Activated naive CD4-positive, alpha-beta T cell treated with anti-CD3 and anti-CD28 coated beads, Interleukin-2, amount 50 U/mL, for 24 hours (primary cell): ENCODE data around the gene CDIPT.
"Not testable (repeated sequence)": the region's sequence is repeated elsewhere in the genome, so short reads cannot be mapped to it uniquely, and the experiment has no call there.

Source experiments
- H3K27ac Mint-ChIP-seq: one replicate; pipeline ENCODE4 v1.8.0; 2021; ENCODE audit warnings: mild to moderate bottlenecking, mixed read lengths
- H3K27me3 Mint-ChIP-seq: one replicate; pipeline ENCODE4 v1.8.0; 2021; ENCODE audit warnings: mixed read lengths
- H3K36me3 Mint-ChIP-seq: one replicate; pipeline ENCODE4 v1.8.0; 2021; ENCODE audit warnings: mixed read lengths
- H3K4me1 Mint-ChIP-seq: one replicate; pipeline ENCODE4 v1.8.0; 2021; ENCODE audit warnings: mixed read lengths
- H3K4me3 Mint-ChIP-seq: one replicate; pipeline ENCODE4 v1.8.0; 2021; ENCODE audit warnings: mild to moderate bottlenecking, mixed read lengths
- H3K9me3 Mint-ChIP-seq: one replicate; pipeline ENCODE4 v1.8.0; 2021; ENCODE audit warnings: mixed read lengths

The CDIPT gene

GRCh38 chr16:29834079-29834478, 28.9 kb downstream of the CDIPT start:
- peak overlapping the region; percentile 43 for H3K27ac Mint-ChIP-seq
- no peak overlapping the region for H3K4me3 Mint-ChIP-seq
- H3K36me3 Mint-ChIP-seq: peaks cover 9% of the 10 kb centered on the region
- H3K4me1 Mint-ChIP-seq: peaks cover 24% of the 10 kb centered on the region
- no peaks in the 10 kb centered on the region for H3K27me3 Mint-ChIP-seq
- no peaks in the 10 kb centered on the region for H3K9me3 Mint-ChIP-seq

GRCh38 chr16:29833219-29833618, 29.8 kb downstream of the CDIPT start:
- not testable (repeated sequence) for H3K27ac Mint-ChIP-seq, H3K4me3 Mint-ChIP-seq, H3K9me3 Mint-ChIP-seq, H3K27me3 Mint-ChIP-seq, H3K36me3 Mint-ChIP-seq
- H3K4me1 Mint-ChIP-seq: peaks cover 24% of the 10 kb centered on the region

GRCh38 chr16:29831490-29831889, 31.5 kb downstream of the CDIPT start:
- Mint-ChIP-seq H3K4me3 (no peak overlapping the region), H3K27ac (peak overlapping the region; percentile 83), H3K27me3 (no peaks in the 10 kb centered on the region), H3K36me3 (peaks cover 9% of the 10 kb centered on the region), H3K9me3 (no peaks in the 10 kb centered on the region), H3K4me1 (peaks cover 36% of the 10 kb centered on the region)

- Mint-ChIP-seq H3K27ac (no peak overlapping the region), H3K36me3 (peaks cover 7% of the 10 kb centered on the region), H3K27me3 (no peaks in the 10 kb centered on the region), H3K4me3 (no peak overlapping the region), H3K4me1 (peaks cover 43% of the 10 kb centered on the region), H3K9me3 (no peaks in the 10 kb centered on the region)
Observed at GRCh38 chr16:29830774-29831173, 32.3 kb downstream of the CDIPT start.

- Mint-ChIP-seq H3K27me3 (no peaks in the 10 kb centered on the region), H3K4me1 (peaks cover 71% of the 10 kb centered on the region), H3K4me3 (peak overlapping the region; percentile 89), H3K27ac (peak overlapping the region; percentile 35), H3K9me3 (no peaks in the 10 kb centered on the region), H3K36me3 (peaks cover 2% of the 10 kb centered on the region)
Observed at GRCh38 chr16:29826342-29826695, 36.7 kb downstream of the CDIPT start.

GRCh38 chr16:29825145-29826044, 37.6 kb downstream of the CDIPT start:
- H3K27me3 Mint-ChIP-seq: no peaks in the 10 kb centered on the region
- H3K4me3 Mint-ChIP-seq: peak overlapping the region; percentile 61
- H3K9me3 Mint-ChIP-seq: no peaks in the 10 kb centered on the region
- peaks cover 2% of the 10 kb centered on the region for H3K36me3 Mint-ChIP-seq
- H3K4me1 Mint-ChIP-seq: peaks cover 70% of the 10 kb centered on the region
- H3K27ac Mint-ChIP-seq: peak overlapping the region; percentile 83

- H3K27ac Mint-ChIP-seq: peak overlapping the region; percentile 83
- no peaks in the 10 kb centered on the region for H3K9me3 Mint-ChIP-seq
- peak overlapping the region; percentile 61 for H3K4me3 Mint-ChIP-seq
- no peaks in the 10 kb centered on the region for H3K27me3 Mint-ChIP-seq
- peaks cover 68% of the 10 kb centered on the region for H3K4me1 Mint-ChIP-seq
- peaks cover 2% of the 10 kb centered on the region for H3K36me3 Mint-ChIP-seq
Observed at GRCh38 chr16:29824589-29825144, 38.4 kb downstream of the CDIPT start.

GRCh38 chr16:29821643-29822115, 41.3 kb downstream of the CDIPT start:
- H3K4me3 Mint-ChIP-seq: peak overlapping the region; percentile 96
- H3K4me1 Mint-ChIP-seq: peaks cover 79% of the 10 kb centered on the region
- H3K27ac Mint-ChIP-seq: peak overlapping the region; percentile 99
- no peaks in the 10 kb centered on the region for H3K27me3 Mint-ChIP-seq
- H3K36me3 Mint-ChIP-seq: peaks cover 13% of the 10 kb centered on the region
- H3K9me3 Mint-ChIP-seq: no peaks in the 10 kb centered on the region

GRCh38 chr16:29820730-29821642, 42.0 kb downstream of the CDIPT start:
- Mint-ChIP-seq H3K4me3 (peak overlapping the region; percentile 96), H3K27me3 (no peaks in the 10 kb centered on the region), H3K36me3 (peaks cover 13% of the 10 kb centered on the region), H3K9me3 (no peaks in the 10 kb centered on the region), H3K4me1 (peaks cover 74% of the 10 kb centered on the region), H3K27ac (peak overlapping the region; percentile 99)

- H3K4me1 Mint-ChIP-seq: peaks cover 73% of the 10 kb centered on the region
- no peaks in the 10 kb centered on the region for H3K9me3 Mint-ChIP-seq
- no peaks in the 10 kb centered on the region for H3K27me3 Mint-ChIP-seq
- peak within 1 kb of the TSS; percentile 96 for H3K4me3 Mint-ChIP-seq
- H3K36me3 Mint-ChIP-seq: peaks cover 13% of the 10 kb centered on the region
- peak within 1 kb of the TSS; percentile 99 for H3K27ac Mint-ChIP-seq
Observed at GRCh38 chr16:29820271-29820701, 42.7 kb downstream of the CDIPT start, which contains the start of gene MVP. TSS of gene MVP (plus strand) at chr16:29820462. CDS start at chr16:29830550, 10,088 bp downstream.

GRCh38 chr16:29819506-29819905, 43.5 kb downstream of the CDIPT start:
- Mint-ChIP-seq H3K4me3 (peak overlapping the region; percentile 96), H3K9me3 (no peaks in the 10 kb centered on the region), H3K27ac (peak overlapping the region; percentile 99), H3K36me3 (peaks cover 13% of the 10 kb centered on the region), H3K4me1 (peaks cover 73% of the 10 kb centered on the region), H3K27me3 (no peaks in the 10 kb centered on the region)

- no peaks in the 10 kb centered on the region for H3K27me3 Mint-ChIP-seq
- peaks cover 69% of the 10 kb centered on the region for H3K4me1 Mint-ChIP-seq
Observed at GRCh38 chr16:29818082-29818481, 44.9 kb downstream of the CDIPT start.

GRCh38 chr16:29816694-29817441, 46.2 kb downstream of the CDIPT start:
- H3K27me3 Mint-ChIP-seq: no peaks in the 10 kb centered on the region
- peak overlapping the region; percentile 96 for H3K4me3 Mint-ChIP-seq
- H3K36me3 Mint-ChIP-seq: peaks cover 11% of the 10 kb centered on the region
- H3K27ac Mint-ChIP-seq: peak overlapping the region; percentile 93
- H3K4me1 Mint-ChIP-seq: peaks cover 66% of the 10 kb centered on the region
- H3K9me3 Mint-ChIP-seq: no peaks in the 10 kb centered on the region

More at GRCh38 chr16:29818082-29818481, 44.9 kb downstream of the CDIPT start:
- Mint-ChIP-seq H3K4me3 (peak overlapping the region; percentile 88), H3K36me3 (peaks cover 13% of the 10 kb centered on the region), H3K27ac (peak overlapping the region; percentile 86), H3K9me3 (no peaks in the 10 kb centered on the region)

- H3K4me3 Mint-ChIP-seq: peak within 1 kb of the TSS; percentile 96
- H3K9me3 Mint-ChIP-seq: no peaks in the 10 kb centered on the region
- H3K36me3 Mint-ChIP-seq: peaks cover 11% of the 10 kb centered on the region
- peaks cover 67% of the 10 kb centered on the region for H3K4me1 Mint-ChIP-seq
- H3K27ac Mint-ChIP-seq: peak within 1 kb of the TSS; percentile 99
- no peaks in the 10 kb centered on the region for H3K27me3 Mint-ChIP-seq
Observed at GRCh38 chr16:29815793-29816693, 47.0 kb downstream of the CDIPT start, which contains the start of gene PAGR1. TSS of gene PAGR1 (plus strand) at chr16:29816152. CDS start at chr16:29816526, 374 bp downstream.
